ENCODE measurements around the gene TP73.
A peak's percentile ranks its signal among the peaks of the same experiment; 100 is the strongest.
"Not testable (repeated sequence)": the region's sequence is repeated elsewhere in the genome, so short reads cannot be mapped to it uniquely, and the experiment has no call there.

Gene TP73

GRCh38 chr1:3746389-3746829, 94.1 kb downstream of the TP73 start:
- no peak for DNase-seq

- peak; percentile 53 to 75 for DNase-seq
Observed at GRCh38 chr1:3746830-3747521, 94.7 kb downstream of the TP73 start.

GRCh38 chr1:3747522-3747848, 95.2 kb downstream of the TP73 start:
- DNase-seq: no peak

- no peak for DNase-seq
Observed at GRCh38 chr1:3747903-3748302, 95.6 kb downstream of the TP73 start.

- not testable (repeated sequence) for DNase-seq
Observed at GRCh38 chr1:3748316-3748900, 96.1 kb downstream of the TP73 start.

- no peak for DNase-seq
Observed at GRCh38 chr1:3749512-3749911, 97.2 kb downstream of the TP73 start.

- DNase-seq: no peak
Observed at GRCh38 chr1:3750741-3751140, 98.4 kb downstream of the TP73 start.

- no peak for DNase-seq
Observed at GRCh38 chr1:3752400-3752945, 100.2 kb downstream of the TP73 start, which contains the start of gene CCDC27. Gene CCDC27 (plus strand): TSS chr1:3752450. CDS start chr1:3752482, 32 bp downstream.

- DNase-seq: no peak
Observed at GRCh38 chr1:3753656-3754454, 101.5 kb downstream of the TP73 start.

GRCh38 chr1:3756394-3756793, 104.1 kb downstream of the TP73 start:
- DNase-seq: no peak

- no peak for DNase-seq
Observed at GRCh38 chr1:3759164-3759563, 106.8 kb downstream of the TP73 start.

- DNase-seq: no peak
Observed at GRCh38 chr1:3759796-3760195, 107.5 kb downstream of the TP73 start.

GRCh38 chr1:3761296-3762010, 109.1 kb downstream of the TP73 start:
- DNase-seq: no peak

- no peak for DNase-seq
Observed at GRCh38 chr1:3762151-3762872, 110.0 kb downstream of the TP73 start.

- no peak for DNase-seq
Observed at GRCh38 chr1:3762873-3763228, 110.5 kb downstream of the TP73 start.

GRCh38 chr1:3763351-3764125, 111.2 kb downstream of the TP73 start:
- DNase-seq: no peak

- no peak for DNase-seq
Observed at GRCh38 chr1:3767328-3767925, 115.1 kb downstream of the TP73 start.

GRCh38 chr1:3768811-3769390, 116.6 kb downstream of the TP73 start:
- DNase-seq: no peak

GRCh38 chr1:3770047-3770765, 117.9 kb downstream of the TP73 start:
- DNase-seq: no peak
